ENCODE data around the gene NHSL2. TPM values are rescaled to one million over a fixed set of nuclear protein-coding genes. Genes with fewer than 3 reads are reported as not detected.

NHSL2 gene
- polyA plus RNA-seq, 1 of the 3 experiments (the other 2 are of a cell fraction): 0.61 TPM

DNA sequence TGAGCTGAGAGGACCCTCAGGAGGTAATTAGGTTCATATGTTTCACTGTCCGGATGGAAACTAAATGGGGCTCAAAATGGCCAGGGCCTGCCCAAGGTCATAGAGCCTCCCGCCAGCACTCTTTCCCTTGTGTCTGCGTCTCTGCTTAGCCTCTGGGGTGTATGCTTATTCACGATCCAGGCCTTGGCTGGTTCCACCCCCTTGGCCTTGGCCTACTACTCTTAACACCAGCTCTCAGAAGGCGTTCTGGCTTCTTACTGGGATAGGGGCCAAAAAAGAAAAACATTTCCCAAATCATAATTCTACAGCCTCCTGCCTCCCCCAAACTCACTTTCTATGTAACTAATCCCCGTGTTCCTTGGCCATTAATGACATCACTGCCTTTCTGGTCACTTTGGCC, 152.3 kb downstream of the NHSL2 start:
- POLR2A ChIA-PET: interaction anchor here (1.0 kb wide), 1 partner anchor 9 kb away, joined by 4 read pairs; no protein-coding TSS in a partner anchor
- DNase-seq: no peak
- no peak overlapping the region; a peak in 1 of 4 replicates for H3K27ac ChIP-seq (ENCODE audit: low read depth in 2 of 2, low read length in 1 of 2)
- CTCF ChIA-PET: interaction anchor here (1.3 kb wide), 1 partner anchor 63 kb away, joined by 4 read pairs; no protein-coding TSS in a partner anchor
- H3K79me2 ChIP-seq (ENCODE audit: insufficient read depth): no peaks in the 10 kb centered on the region
- H3K4me3 ChIP-seq (ENCODE audit: low read depth in 2 of 2, low read length in 1 of 2): no peak overlapping the region
- H2AFZ ChIP-seq (ENCODE audit: low read depth): no peak overlapping the region
- no peak overlapping the region for H3K9ac ChIP-seq
- H3F3A ChIP-seq (replicated peaks; ENCODE audit: insufficient read depth): no peaks in the 10 kb centered on the region
- no peaks in the 10 kb centered on the region for H3K36me3 ChIP-seq (replicated peaks in 1 of 2; ENCODE audit: control insufficient read depth in 1 of 2, insufficient read depth in 2 of 2, low read length in 1 of 2)
- H3K4me2 ChIP-seq: no peak overlapping the region
- TF ChIP-seq TEAD4 (IDR thresholded peaks at IDR 0.05; ENCODE audit: borderline replicate concordance, insufficient read depth) (no peak), RXRA (IDR thresholded peaks at IDR 0.05; ENCODE audit: borderline replicate concordance, low read depth) (no peak), FOXM1 (IDR thresholded peaks at IDR 0.05; ENCODE audit: low read depth) (no peak), SIN3A (IDR thresholded peaks at IDR 0.05; ENCODE audit: borderline replicate concordance, low read depth, low read length) (no peak), TCF12 (IDR thresholded peaks at IDR 0.05) (no peak), NRF1 (IDR thresholded peaks at IDR 0.05; ENCODE audit: low read depth, low read length) (no peak), NFIC (IDR thresholded peaks at IDR 0.05; ENCODE audit: borderline replicate concordance) (no peak), RAD21 (IDR thresholded peaks at IDR 0.05; ENCODE audit: low read length) (no peak), FOSL2 (IDR thresholded peaks at IDR 0.05; ENCODE audit: borderline replicate concordance, low read depth) (no peak)
- TF ChIP-seq, protein P1, sequence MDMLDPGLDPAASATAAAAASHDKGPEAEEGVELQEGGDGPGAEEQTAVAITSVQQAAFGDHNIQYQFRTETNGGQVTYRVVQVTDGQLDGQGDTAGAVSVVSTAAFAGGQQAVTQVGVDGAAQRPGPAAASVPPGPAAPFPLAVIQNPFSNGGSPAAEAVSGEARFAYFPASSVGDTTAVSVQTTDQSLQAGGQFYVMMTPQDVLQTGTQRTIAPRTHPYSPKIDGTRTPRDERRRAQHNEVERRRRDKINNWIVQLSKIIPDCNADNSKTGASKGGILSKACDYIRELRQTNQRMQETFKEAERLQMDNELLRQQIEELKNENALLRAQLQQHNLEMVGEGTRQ (IDR thresholded peaks at IDR 0.05; ENCODE audit: borderline replicate concordance, low read depth, low read length): no peak
- H3K27me3 ChIP-seq (ENCODE audit: insufficient read depth): peaks cover 25% of the 10 kb centered on the region; the same call in 1 of the 2 replicates
- WGBS (ENCODE audit: low lambda C conversion rate): 74% methylated on average over 5 of the region's 6 CpGs
- H3K4me1 ChIP-seq (ENCODE audit: control insufficient read depth in 1 of 2, insufficient read depth in 2 of 2, low read depth in 1 of 2, low read length in 1 of 2): peaks cover 0 to 19% of the 10 kb centered on the region in 2 experiments; a peak in 2 of 4 replicates
- no peaks in the 10 kb centered on the region for H3K9me3 ChIP-seq
- no peaks in the 10 kb centered on the region for H4K20me1 ChIP-seq (ENCODE audit: insufficient read depth)
- H3K9me2 ChIP-seq: no peaks in the 10 kb centered on the region

DNA sequence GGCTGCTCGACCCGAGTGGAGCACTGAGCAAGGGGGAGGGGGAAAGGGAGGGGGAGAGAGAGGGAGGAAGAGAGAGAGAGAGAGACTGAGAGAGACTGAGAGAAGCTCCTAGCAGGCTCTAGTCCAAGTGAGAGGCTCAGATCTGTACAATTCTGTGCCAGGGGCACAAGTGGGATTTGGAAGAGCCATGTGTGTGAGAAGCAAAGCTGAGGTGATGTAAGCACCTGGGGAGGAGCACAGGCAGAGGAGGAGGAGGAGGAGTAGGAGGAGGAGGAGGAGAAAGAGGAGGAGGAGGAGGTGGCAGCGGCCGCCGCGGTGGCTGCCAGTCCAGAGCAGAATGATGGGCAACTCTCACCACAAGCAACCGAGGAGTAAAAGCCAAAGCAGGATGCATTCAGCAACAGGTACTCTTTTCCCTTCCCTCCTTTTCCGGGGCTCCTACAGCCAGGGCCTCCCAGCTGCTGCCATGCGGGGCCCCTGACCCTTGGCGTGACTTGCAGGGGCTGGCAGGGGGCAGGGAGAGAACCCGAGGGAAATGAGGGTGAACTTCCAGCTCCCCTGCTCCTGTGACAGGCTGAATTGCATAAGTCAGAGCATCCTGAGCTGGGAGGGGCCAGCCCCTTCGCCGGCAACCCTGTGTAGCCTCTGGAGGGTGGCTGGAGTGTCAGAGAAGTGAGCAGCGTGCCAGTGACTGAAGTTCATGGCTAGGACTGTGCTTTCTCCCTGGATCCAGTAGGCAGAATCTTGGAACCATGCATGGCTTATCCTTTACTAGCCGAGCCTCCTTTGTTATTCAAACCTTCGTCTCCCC, 158.9 kb downstream of the NHSL2 start:
- Histone ChIP-seq H3K27me3 (ENCODE audit: insufficient read depth) (peaks cover 67% of the 10 kb centered on the region), H3K36me3 (replicated peaks in 1 of 2; ENCODE audit: control insufficient read depth in 1 of 2, insufficient read depth in 2 of 2, low read length in 1 of 2) (no peaks in the 10 kb centered on the region), H3K4me1 (ENCODE audit: control insufficient read depth in 1 of 2, insufficient read depth in 2 of 2, low read depth in 1 of 2, low read length in 1 of 2) (peaks cover 0 to 30% of the 10 kb centered on the region in 2 experiments; a peak in 1 of 4 replicates), H2AFZ (ENCODE audit: low read depth) (no peak overlapping the region), H3K4me3 (ENCODE audit: low read depth in 2 of 2, low read length in 1 of 2) (peak overlapping the region in 1 of 2 experiments; percentile 40; a peak in 2 of 4 replicates), H3K9me2 (no peaks in the 10 kb centered on the region), H3K79me2 (ENCODE audit: insufficient read depth) (no peaks in the 10 kb centered on the region), H3K27ac (ENCODE audit: low read depth in 2 of 2, low read length in 1 of 2) (peak overlapping the region in 1 of 2 experiments; percentile 45; a peak in 2 of 4 replicates), H4K20me1 (ENCODE audit: insufficient read depth) (no peaks in the 10 kb centered on the region), H3F3A (replicated peaks; ENCODE audit: insufficient read depth) (no peaks in the 10 kb centered on the region), H3K4me2 (peak overlapping the region; percentile 44; the same call in 1 of the 2 replicates), H3K9ac (no peak overlapping the region), H3K9me3 (no peaks in the 10 kb centered on the region)
- ChIA-PET CTCF (interaction anchor here (1.3 to 5.6 kb wide), 7 partner anchors 9 to 56 kb away, joined by 3 to 34 read pairs (median 10); no protein-coding TSS in a partner anchor), POLR2A (interaction anchor here (0.8 to 2.2 kb wide), 7 partner anchors 10 to 62 kb away, joined by 3 to 7 read pairs (median 4); partner anchors contain the start of gene RTL5)
- TF ChIP-seq MXI1 (IDR thresholded peaks at IDR 0.05; ENCODE audit: low read depth, low read length) (peak; percentile 39; the same call in 1 of the 2 replicates), TEAD4 (IDR thresholded peaks at IDR 0.05; ENCODE audit: borderline replicate concordance, insufficient read depth) (no peak), NRF1 (IDR thresholded peaks at IDR 0.05; ENCODE audit: low read depth, low read length) (no peak)
- TF ChIP-seq, protein P2, sequence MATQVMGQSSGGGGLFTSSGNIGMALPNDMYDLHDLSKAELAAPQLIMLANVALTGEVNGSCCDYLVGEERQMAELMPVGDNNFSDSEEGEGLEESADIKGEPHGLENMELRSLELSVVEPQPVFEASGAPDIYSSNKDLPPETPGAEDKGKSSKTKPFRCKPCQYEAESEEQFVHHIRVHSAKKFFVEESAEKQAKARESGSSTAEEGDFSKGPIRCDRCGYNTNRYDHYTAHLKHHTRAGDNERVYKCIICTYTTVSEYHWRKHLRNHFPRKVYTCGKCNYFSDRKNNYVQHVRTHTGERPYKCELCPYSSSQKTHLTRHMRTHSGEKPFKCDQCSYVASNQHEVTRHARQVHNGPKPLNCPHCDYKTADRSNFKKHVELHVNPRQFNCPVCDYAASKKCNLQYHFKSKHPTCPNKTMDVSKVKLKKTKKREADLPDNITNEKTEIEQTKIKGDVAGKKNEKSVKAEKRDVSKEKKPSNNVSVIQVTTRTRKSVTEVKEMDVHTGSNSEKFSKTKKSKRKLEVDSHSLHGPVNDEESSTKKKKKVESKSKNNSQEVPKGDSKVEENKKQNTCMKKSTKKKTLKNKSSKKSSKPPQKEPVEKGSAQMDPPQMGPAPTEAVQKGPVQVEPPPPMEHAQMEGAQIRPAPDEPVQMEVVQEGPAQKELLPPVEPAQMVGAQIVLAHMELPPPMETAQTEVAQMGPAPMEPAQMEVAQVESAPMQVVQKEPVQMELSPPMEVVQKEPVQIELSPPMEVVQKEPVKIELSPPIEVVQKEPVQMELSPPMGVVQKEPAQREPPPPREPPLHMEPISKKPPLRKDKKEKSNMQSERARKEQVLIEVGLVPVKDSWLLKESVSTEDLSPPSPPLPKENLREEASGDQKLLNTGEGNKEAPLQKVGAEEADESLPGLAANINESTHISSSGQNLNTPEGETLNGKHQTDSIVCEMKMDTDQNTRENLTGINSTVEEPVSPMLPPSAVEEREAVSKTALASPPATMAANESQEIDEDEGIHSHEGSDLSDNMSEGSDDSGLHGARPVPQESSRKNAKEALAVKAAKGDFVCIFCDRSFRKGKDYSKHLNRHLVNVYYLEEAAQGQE (IDR thresholded peaks at IDR 0.05; ENCODE audit: low read depth, low read length): no peak
- DNase-seq: no peak
- 19% methylated on average over 10 of the region's 16 CpGs for WGBS (ENCODE audit: low lambda C conversion rate)
